CD4-positive, alpha-beta T cell (primary cell): ENCODE data around the gene EPS15. TPM values are rescaled to one million over a fixed set of nuclear protein-coding genes. Genes with fewer than 3 reads are reported as not detected.

ENCODE experiments used
- ATAC-seq: fragments of 200-7000 bp; cut with Tn5 transposase; one replicate; pipeline ENCODE4 v1.10.0; 2022; ENCODE audit warnings: mild to moderate bottlenecking; ENCODE audit not compliant: poor library complexity
- CTCF ChIA-PET: fragments of 350-600 bp; sonication (Branson Sonifier 250); formaldehyde crosslinking; loops from one replicate; lab custom pipeline; 2021; ENCODE audit warnings: antibody characterized with exemption, inconsistent platforms; lab: Charles Lee
- POLR2A ChIA-PET: fragments of 350-600 bp; sonication (Branson Sonifier 250); formaldehyde crosslinking; loops from one replicate; lab custom pipeline; 2021; ENCODE audit warnings: antibody characterized with exemption, inconsistent platforms; lab: Charles Lee
- DNase-seq, 14 experiments: peaks; one replicate each; pipeline ENCODE4 v3.0.0-alpha.2; 2013 to 2020; ENCODE audit warnings: mixed read lengths in 2 of 14
- H3K27ac ChIP-seq, 2 donors: one replicate each; pipeline versions ENCODE4 v1.5.1 to v1.7.0; 2013; ENCODE audit warnings: low read length in 2 of 2, low read depth in 1 of 2, mild to moderate bottlenecking in 1 of 2
- H3K27me3 ChIP-seq, 2 experiments: 1 replicate in 1 of 2; 2 replicates in 1 of 2; pipeline versions ENCODE4 v1.6.1 to v1.7.0; 2013; ENCODE audit warnings: low read length in 2 of 2, control low read depth in 1 of 2, mild to moderate bottlenecking in 1 of 2, moderate library complexity in 1 of 2; ENCODE audit not compliant: insufficient read depth in 2 of 2, control insufficient read depth in 1 of 2
- H3K36me3 ChIP-seq: one replicate; pipeline ENCODE4 v1.6.1; 2013; ENCODE audit warnings: low read length, control low read depth; ENCODE audit not compliant: insufficient read depth
- H3K4me1 ChIP-seq: one replicate; pipeline ENCODE4 v1.6.1; 2013; ENCODE audit warnings: low read length, control low read depth; ENCODE audit not compliant: insufficient read depth
- H3K4me3 ChIP-seq: one replicate; pipeline ENCODE4 v1.5.1; 2013; ENCODE audit warnings: mild to moderate bottlenecking, low read length, moderate library complexity
- H3K9me3 ChIP-seq, 2 experiments: 1 replicate in 1 of 2; 2 replicates in 1 of 2; pipeline versions ENCODE4 v1.6.1 to v1.7.0; 2013; ENCODE audit warnings: low read length in 2 of 2, mild to moderate bottlenecking in 2 of 2, control low read depth in 1 of 2, moderate library complexity in 1 of 2; ENCODE audit not compliant: control insufficient read depth in 1 of 2, insufficient read depth in 1 of 2
- H3K27ac Mint-ChIP-seq: one replicate; pipeline ENCODE4 v1.8.0; 2020; ENCODE audit warnings: mixed read lengths
- H3K27me3 Mint-ChIP-seq: one replicate; pipeline ENCODE4 v1.8.0; 2021; ENCODE audit warnings: mixed read lengths
- H3K36me3 Mint-ChIP-seq: one replicate; pipeline ENCODE4 v1.8.0; 2021; ENCODE audit warnings: low read depth, mixed read lengths
- H3K4me1 Mint-ChIP-seq: one replicate; pipeline ENCODE4 v1.8.0; 2021; ENCODE audit warnings: low read depth, mixed read lengths
- H3K4me3 Mint-ChIP-seq: one replicate; pipeline ENCODE4 v1.8.0; 2020; ENCODE audit warnings: mild to moderate bottlenecking, mixed read lengths
- H3K9me3 Mint-ChIP-seq: one replicate; pipeline ENCODE4 v1.8.0; 2020; ENCODE audit warnings: mixed read lengths
- CTCF ChIP-seq: fragments of 200-600 bp; IDR thresholded peaks from one replicate; pipeline ENCODE4 v1.8.0; 2022; ENCODE audit warnings: antibody characterized with exemption, mild to moderate bottlenecking
- intact Hi-C, 2 experiments: fragments of 100-400 bp; cut with DNase I in 1 of 2; cut with micrococcal nuclease in 1 of 2; formaldehyde crosslinking; loops; one replicate each; pipeline versions ENCODE4 v1.15.1 to v1.9.0; 2023 to 2025; cut with DNase I, micrococcal nuclease
- total RNA-seq, 174 experiments: library from RNA in 2 of 174; stranded (reverse) in 2 of 174; gene quantifications; one replicate each; pipeline ENCODE4 v1.2.3 and lab custom pipeline; 2021 to 2026

Gene EPS15
- total RNA-seq, 2 experiments from 2014 or later = 44.5 to 47.9 TPM

GRCh38 chr1:51444534-51445192, 74.4 kb downstream of the EPS15 start:
- Mint-ChIP-seq H3K9me3 (no peaks in the 10 kb centered on the region), H3K36me3 (peaks cover 92% of the 10 kb centered on the region), H3K27me3 (no peaks in the 10 kb centered on the region), H3K27ac (no peak overlapping the region), H3K4me3 (no peak overlapping the region), H3K4me1 (peaks cover 13% of the 10 kb centered on the region)
- Histone ChIP-seq H3K27me3 (no peaks in the 10 kb centered on the region), H3K4me3 (no peak overlapping the region), H3K36me3 (peaks cover 45% of the 10 kb centered on the region), H3K9me3 (no peaks in the 10 kb centered on the region), H3K4me1 (no peaks in the 10 kb centered on the region), H3K27ac (no peak overlapping the region)
- DNase-seq = no peak
- ChIA-PET POLR2A (interaction anchor here (0.8 to 1.7 kb wide), 2 partner anchors 11 to 71 kb away, joined by 3 to 5 read pairs; no protein-coding TSS in a partner anchor), CTCF (interaction anchor here (1.2 kb wide), 1 partner anchor 91 kb away, joined by 4 read pairs; no protein-coding TSS in a partner anchor)
- ATAC-seq = no peak
- intact Hi-C loops = no loop called here
- no peak for TF ChIP-seq CTCF

GRCh38 chr1:51444096-51444495, 75.0 kb downstream of the EPS15 start:
- DNase-seq (no peak), ATAC-seq (no peak)
- no peaks in the 10 kb centered on the region for H3K4me1 ChIP-seq
- ChIA-PET POLR2A (interaction anchor here (0.5 to 1.7 kb wide), 2 partner anchors 11 to 17 kb away, joined by 3 to 5 read pairs; no protein-coding TSS in a partner anchor), CTCF (interaction anchor here (0.7 kb wide), 1 partner anchor 73 kb away, joined by 3 read pairs; no protein-coding TSS in a partner anchor)
- peaks cover 14% of the 10 kb centered on the region for H3K4me1 Mint-ChIP-seq
- no peak overlapping the region for H3K27ac ChIP-seq
- no peaks in the 10 kb centered on the region for H3K27me3 Mint-ChIP-seq
- intact Hi-C loops = no loop called here
- TF ChIP-seq CTCF = no peak
- H3K27me3 ChIP-seq = no peaks in the 10 kb centered on the region
- no peak overlapping the region for H3K27ac Mint-ChIP-seq
- no peaks in the 10 kb centered on the region for H3K9me3 Mint-ChIP-seq
- peaks cover 92% of the 10 kb centered on the region for H3K36me3 Mint-ChIP-seq
- H3K36me3 ChIP-seq = peaks cover 49% of the 10 kb centered on the region
- H3K9me3 ChIP-seq = no peaks in the 10 kb centered on the region
- no peak overlapping the region for H3K4me3 ChIP-seq
- H3K4me3 Mint-ChIP-seq = no peak overlapping the region

- H3K27ac Mint-ChIP-seq = no peak overlapping the region
- H3K4me3 Mint-ChIP-seq = no peak overlapping the region
- peaks cover 19% of the 10 kb centered on the region for H3K4me1 Mint-ChIP-seq
- ATAC-seq = no peak
- Histone ChIP-seq H3K27me3 (no peaks in the 10 kb centered on the region), H3K27ac (no peak overlapping the region), H3K36me3 (peaks cover 50% of the 10 kb centered on the region), H3K4me3 (no peak overlapping the region), H3K4me1 (no peaks in the 10 kb centered on the region), H3K9me3 (no peaks in the 10 kb centered on the region)
- intact Hi-C loops = no loop called here
- no peak for DNase-seq
- ChIA-PET POLR2A (interaction anchor here (0.5 to 1.7 kb wide), 3 partner anchors 10 to 18 kb away, joined by 3 to 5 read pairs (median 3); no protein-coding TSS in a partner anchor), CTCF (interaction anchor here (0.7 kb wide), 1 partner anchor 74 kb away, joined by 3 read pairs; no protein-coding TSS in a partner anchor)
- H3K36me3 Mint-ChIP-seq = peaks cover 92% of the 10 kb centered on the region
- no peaks in the 10 kb centered on the region for H3K27me3 Mint-ChIP-seq
- no peak for TF ChIP-seq CTCF
- H3K9me3 Mint-ChIP-seq = no peaks in the 10 kb centered on the region
These were observed 75.5 kb downstream of the EPS15 start for GRCh38 chr1:51443555-51443954.
